HFF-Myc (cell line): Measurements from ENCODE around the gene HRH1.
"Not testable (repeated sequence)": the region's sequence is repeated elsewhere in the genome, so short reads cannot be mapped to it uniquely, and the experiment has no call there.

Source experiments
- DNase-seq: peaks from one replicate; pipeline ENCODE4 v3.0.0-alpha.2; 2011; ENCODE audit warnings: low read depth; ENCODE audit errors: extremely low read depth
- H3K4me3 ChIP-seq: replicated peaks from 2 replicates; pipeline ENCODE4 v1.5.1; 2011; ENCODE audit warnings: low read depth, mild to moderate bottlenecking, control low read depth, low read length
- CTCF ChIP-seq: IDR thresholded peaks from 2 replicates; pipeline ENCODE4 v1.5.1; 2012; ENCODE audit warnings: mild to moderate bottlenecking, low read depth, low read length, control low read depth; ENCODE audit errors: missing control alignments

Gene HRH1

GRCh38 chr3:11172096-11172690, 17.9 kb downstream of the HRH1 start:
- DNase-seq, result no peak
- TF ChIP-seq CTCF, result no peak
- H3K4me3 ChIP-seq, result no peak overlapping the region

GRCh38 chr3:11173828-11174465, 19.7 kb downstream of the HRH1 start:
- TF ChIP-seq CTCF, result no peak
- DNase-seq, result no peak
- no peak overlapping the region for H3K4me3 ChIP-seq

GRCh38 chr3:11178421-11178820, 24.1 kb downstream of the HRH1 start:
- no peak for DNase-seq
- no peak for TF ChIP-seq CTCF

GRCh38 chr3:11184328-11184969, 30.2 kb downstream of the HRH1 start:
- DNase-seq, H3K4me3 ChIP-seq: not testable (repeated sequence)

More at GRCh38 chr3:11178421-11178820, 24.1 kb downstream of the HRH1 start:
- no peak overlapping the region for H3K4me3 ChIP-seq

GRCh38 chr3:11185144-11185543, 30.9 kb downstream of the HRH1 start:
- no peak for DNase-seq
- TF ChIP-seq CTCF, result no peak
- no peak overlapping the region for H3K4me3 ChIP-seq

GRCh38 chr3:11185564-11186317, 31.4 kb downstream of the HRH1 start:
- no peak overlapping the region; the same call in 1 of the 2 replicates for H3K4me3 ChIP-seq
- DNase-seq, result peak; percentile 96
- TF ChIP-seq CTCF, result peak; percentile 19

GRCh38 chr3:11186318-11186692, 32.0 kb downstream of the HRH1 start:
- DNase-seq, result no peak
- H3K4me3 ChIP-seq, result no peak overlapping the region; the same call in 1 of the 2 replicates
- TF ChIP-seq CTCF, result no peak
